Vagina (tissue), 2 donors: ENCODE data around the gene SLC4A7.

Experiments used
- POLR2A ChIP-seq, 2 donors: fragments of 450-650 bp; IDR thresholded peaks; one replicate each; pipeline ENCODE4 v1.6.1; 2017; ENCODE audit warnings: antibody characterized with exemption in 2 of 2, mild to moderate bottlenecking in 2 of 2, moderate library complexity in 2 of 2
- POLR2AphosphoS5 ChIP-seq, 2 donors: sonication (generic); formaldehyde crosslinking; IDR thresholded peaks; one replicate each; pipeline ENCODE4 v1.9.0; 2017; ENCODE audit warnings: antibody characterized with exemption in 2 of 2, mild to moderate bottlenecking in 2 of 2, low read depth in 1 of 2; ENCODE audit not compliant: insufficient read depth in 1 of 2
- TF ChIP-seq, protein P1 (sequence below), 3 experiments: fragments of 450-650 bp in 2 of 3; fragments of 200-600 bp in 1 of 3; sonication (generic) in 1 of 3; IDR thresholded peaks; one replicate each; pipeline ENCODE4 v1.5.1; 2017 to 2019; ENCODE audit warnings: antibody characterized with exemption in 3 of 3, mild to moderate bottlenecking in 2 of 3, moderate library complexity in 2 of 3

- TF ChIP-seq, protein P1, sequence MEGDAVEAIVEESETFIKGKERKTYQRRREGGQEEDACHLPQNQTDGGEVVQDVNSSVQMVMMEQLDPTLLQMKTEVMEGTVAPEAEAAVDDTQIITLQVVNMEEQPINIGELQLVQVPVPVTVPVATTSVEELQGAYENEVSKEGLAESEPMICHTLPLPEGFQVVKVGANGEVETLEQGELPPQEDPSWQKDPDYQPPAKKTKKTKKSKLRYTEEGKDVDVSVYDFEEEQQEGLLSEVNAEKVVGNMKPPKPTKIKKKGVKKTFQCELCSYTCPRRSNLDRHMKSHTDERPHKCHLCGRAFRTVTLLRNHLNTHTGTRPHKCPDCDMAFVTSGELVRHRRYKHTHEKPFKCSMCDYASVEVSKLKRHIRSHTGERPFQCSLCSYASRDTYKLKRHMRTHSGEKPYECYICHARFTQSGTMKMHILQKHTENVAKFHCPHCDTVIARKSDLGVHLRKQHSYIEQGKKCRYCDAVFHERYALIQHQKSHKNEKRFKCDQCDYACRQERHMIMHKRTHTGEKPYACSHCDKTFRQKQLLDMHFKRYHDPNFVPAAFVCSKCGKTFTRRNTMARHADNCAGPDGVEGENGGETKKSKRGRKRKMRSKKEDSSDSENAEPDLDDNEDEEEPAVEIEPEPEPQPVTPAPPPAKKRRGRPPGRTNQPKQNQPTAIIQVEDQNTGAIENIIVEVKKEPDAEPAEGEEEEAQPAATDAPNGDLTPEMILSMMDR (IDR thresholded peaks at IDR 0.05) = no peak
- TF ChIP-seq POLR2A (IDR thresholded peaks at IDR 0.05) (no peak), POLR2AphosphoS5 (IDR thresholded peaks at IDR 0.05; ENCODE audit: insufficient read depth in 1 of 2, low read depth in 1 of 2) (no peak)
Measured at GRCh38 chr3:27456554-27456953, 27.6 kb downstream of the SLC4A7 start.
